ENCODE results near the gene SLX4.
"Not testable (repeated sequence)": the region's sequence is repeated elsewhere in the genome, so short reads cannot be mapped to it uniquely, and the experiment has no call there.

Gene SLX4

GRCh38 chr16:3640632-3641501 lies 29.5 kb upstream of the SLX4 start:
- DNase-seq (ENCODE audit: low spot score): no peak

DNA sequence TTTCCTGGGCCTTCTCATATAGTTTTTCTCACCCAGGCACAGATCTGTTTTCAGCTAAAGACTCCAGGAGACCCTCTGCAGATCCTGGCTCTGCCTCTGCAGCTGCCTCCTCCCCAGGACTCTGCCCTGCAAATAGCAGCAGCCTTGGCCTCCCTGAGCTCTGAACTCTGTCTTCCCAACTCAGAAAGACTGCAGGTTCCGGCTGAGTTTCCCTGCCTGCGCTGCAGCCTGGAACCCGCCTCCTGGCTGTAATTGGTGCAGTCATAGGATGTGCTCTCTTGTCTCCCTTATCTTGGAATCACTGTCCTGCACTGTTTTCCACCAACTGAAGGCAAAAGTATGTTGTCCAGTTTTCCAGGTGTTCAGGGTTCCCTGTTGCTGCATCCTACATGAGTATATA lies 28.8 kb upstream of the SLX4 start:
- no peak for DNase-seq (ENCODE audit: low spot score)

- no peak for DNase-seq (ENCODE audit: low spot score)
Measured at GRCh38 chr16:3638916-3639644, 27.7 kb upstream of the SLX4 start.

- DNase-seq (ENCODE audit: low spot score): no peak
Measured at GRCh38 chr16:3637371-3637923, 26.0 kb upstream of the SLX4 start.

- no peak for DNase-seq (ENCODE audit: low spot score)
Measured at GRCh38 chr16:3625911-3626732, 14.7 kb upstream of the SLX4 start.

DNA sequence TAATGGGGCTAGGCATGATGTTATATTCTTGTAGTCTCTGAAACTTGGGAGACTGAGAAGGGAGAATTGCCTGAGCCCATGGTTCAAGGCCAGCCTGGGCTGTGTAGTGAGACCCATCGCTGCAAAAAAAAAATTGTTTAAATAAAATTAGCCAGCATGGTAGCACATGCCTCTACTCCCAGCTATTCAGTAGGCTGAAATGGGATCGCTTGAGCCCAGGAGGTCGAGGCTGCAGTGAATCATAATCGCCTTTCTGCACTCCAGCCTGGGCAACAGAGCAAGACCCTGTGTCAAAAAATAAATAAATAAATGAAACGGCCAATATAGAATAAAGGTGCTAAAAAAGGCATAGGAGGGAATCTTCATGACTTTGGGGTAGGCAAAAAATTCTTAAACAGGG lies 13.9 kb upstream of the SLX4 start:
- no peak for DNase-seq (ENCODE audit: low spot score)

DNA sequence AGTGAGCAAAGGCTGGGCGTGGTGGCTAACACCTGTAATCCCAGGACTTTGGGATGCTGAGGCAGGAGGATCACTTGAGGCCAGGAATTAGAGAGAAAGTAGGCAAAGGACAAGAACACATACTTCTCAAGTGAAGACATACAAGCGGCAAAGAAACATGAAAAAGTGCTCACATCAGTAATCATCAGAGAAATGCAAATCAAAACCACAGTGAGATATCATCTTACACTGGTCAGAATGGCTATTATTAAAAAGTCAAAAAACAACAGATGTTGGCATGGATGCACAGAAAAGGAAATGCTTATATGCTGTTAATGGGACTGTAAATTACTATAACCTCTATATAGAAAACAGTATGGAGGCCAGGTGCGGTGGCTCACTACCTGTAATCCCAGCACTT lies 12.2 kb upstream of the SLX4 start:
- no peak for DNase-seq (ENCODE audit: low spot score)

- DNase-seq (ENCODE audit: low spot score): no peak
Measured at GRCh38 chr16:3618769-3619141, 7.3 kb upstream of the SLX4 start.

GRCh38 chr16:3612510-3613466 lies 1.4 kb upstream of the SLX4 start:
- no peak for DNase-seq (ENCODE audit: low spot score)

DNA sequence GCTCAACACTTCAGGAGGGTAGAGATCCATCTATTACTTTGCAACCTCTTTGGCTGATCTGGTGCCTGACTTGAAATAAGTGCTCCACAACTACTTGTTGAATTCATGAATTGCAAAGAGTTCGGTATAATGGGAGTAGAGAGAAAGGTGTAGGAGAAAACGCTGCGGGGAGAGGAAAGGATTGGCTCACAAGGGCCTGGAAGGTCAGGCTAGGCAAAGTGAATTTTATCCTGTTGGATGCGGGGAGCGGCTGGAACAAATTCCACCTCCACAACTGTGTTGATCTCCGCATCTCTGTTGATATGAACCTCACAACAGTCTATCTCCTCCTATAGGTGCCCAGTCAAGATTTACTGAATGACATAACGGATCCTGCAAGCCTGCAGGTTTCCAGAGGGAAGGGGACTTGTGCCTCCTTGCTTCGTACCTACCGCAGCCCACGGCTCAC lies 684 bp downstream of the SLX4 start:
- DNase-seq (ENCODE audit: low spot score): peak; percentile 32

DNA sequence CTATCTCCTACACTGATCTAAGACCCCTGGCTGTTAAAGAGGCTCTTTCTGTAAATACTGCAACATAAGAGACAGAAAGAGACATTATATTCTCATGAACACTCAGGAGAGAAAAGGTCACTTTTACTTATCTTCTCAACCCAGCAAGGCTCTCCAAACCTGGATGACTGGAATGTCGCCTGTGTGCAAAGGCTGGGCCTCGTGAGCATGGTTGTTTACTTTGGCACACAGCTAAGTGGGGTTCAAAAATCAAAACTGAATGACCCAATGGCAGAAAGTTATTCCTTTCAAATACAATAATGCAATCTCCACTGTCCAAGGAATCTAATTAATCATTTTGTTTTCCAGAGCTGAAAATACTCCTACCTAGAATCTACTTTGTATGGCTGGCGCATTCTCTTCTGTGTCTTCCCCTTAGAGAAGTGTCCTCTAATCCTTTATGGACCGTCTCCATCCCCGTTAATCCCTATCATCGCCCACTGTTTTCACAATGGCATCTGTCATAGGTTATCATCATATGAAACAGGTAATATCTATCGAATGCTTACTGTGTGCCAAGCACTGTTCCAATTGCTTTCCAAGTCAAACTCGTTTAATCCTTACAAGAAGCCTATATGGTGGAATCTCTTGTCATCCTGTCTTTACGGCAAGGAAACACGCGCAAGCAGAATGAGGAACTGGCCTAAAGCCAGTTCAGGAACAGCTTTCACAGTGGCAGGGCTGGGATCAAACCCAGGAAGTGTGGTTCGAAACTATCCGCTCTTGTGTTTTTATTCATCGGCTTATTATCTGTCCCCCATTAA lies 1.3 kb downstream of the SLX4 start:
- DNase-seq (ENCODE audit: low spot score): no peak

DNA sequence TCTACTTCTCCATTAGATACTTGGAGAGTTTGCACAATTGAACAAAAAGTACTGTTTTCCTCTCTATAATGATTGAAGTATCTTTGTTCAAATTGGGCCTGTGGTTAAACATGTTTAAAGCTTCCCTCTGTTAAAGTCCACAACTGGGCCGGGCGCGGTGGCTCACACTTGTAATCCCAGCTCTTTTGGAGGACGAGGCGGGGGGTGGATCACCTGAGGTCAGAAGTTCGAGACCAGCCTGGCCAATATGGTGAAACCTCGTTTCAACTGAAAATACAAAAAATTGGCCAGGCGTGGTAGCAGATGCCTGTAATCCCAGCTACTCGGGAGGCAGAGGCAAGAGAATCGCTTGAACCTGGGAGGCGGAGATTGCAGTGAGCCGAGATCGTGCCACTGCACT lies 2.4 kb downstream of the SLX4 start:
- not testable (repeated sequence) for DNase-seq (ENCODE audit: low spot score)

DNA sequence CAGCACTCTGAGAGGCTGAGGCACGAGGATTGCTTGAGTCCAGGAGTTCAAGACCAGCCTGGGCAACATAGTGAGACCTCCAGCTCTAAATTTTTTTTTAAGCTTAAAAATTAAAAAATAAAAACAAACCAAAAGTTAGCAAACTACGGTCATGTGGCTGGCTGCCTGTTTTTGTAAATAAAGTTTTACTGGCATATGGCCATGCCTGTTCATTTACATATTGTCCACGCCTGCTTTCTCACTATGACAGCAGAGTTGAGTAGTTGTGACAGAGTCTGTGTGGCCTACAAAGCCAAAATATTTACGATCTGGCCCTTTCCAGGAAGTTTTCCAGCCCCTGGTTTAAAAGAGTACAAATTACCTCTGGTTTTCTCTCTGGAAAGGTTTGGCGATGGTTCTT lies 3.3 kb downstream of the SLX4 start:
- peak; percentile 46 for DNase-seq (ENCODE audit: low spot score)

DNA sequence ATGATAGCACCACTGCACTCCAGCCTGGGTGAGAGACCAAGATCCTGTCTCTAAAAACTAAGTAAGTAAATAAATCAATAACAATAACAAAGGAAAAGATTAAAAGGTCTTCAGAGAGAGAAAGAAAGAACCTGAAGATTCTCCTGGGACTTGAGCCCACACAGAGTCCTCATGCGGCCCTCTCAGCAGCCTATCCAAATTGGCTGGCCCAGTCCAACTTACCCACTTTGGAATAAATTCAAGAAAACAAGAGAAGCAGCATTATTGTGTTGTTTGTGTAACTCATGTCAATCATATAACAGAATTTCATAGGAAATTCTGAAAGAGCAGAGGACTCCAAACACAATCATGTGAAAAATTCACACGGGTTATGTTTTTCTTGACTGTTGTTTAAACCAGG lies 3.8 kb downstream of the SLX4 start:
- no peak for DNase-seq (ENCODE audit: low spot score)

- no peak for DNase-seq (ENCODE audit: low spot score)
Measured at GRCh38 chr16:3607161-3607560, 4.2 kb downstream of the SLX4 start.

DNA sequence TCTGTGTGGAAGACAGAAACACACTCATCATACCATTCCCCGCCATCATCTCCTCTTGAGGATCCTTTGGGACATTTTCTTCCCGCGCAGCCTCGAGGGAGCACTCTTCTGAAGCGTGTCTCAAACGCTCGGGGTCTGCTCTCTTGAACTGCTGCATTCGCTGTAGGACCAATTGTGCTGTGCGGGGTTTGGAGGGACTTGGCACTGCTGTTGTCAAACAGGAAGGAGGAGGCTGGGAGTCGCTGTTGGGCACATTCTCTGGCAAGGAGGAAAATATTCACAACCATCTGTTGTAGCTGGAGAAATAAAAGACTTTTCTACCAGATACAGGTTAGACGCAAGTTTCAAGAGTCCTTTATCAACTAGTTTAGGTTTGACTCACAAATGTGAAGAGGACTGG lies 5.0 kb downstream of the SLX4 start:
- DNase-seq (ENCODE audit: low spot score): no peak

- DNase-seq (ENCODE audit: low spot score): no peak
Measured at GRCh38 chr16:3602320-3602653, 9.1 kb downstream of the SLX4 start.

- no peak for DNase-seq (ENCODE audit: low spot score)
Measured at GRCh38 chr16:3601614-3602319, 9.6 kb downstream of the SLX4 start.

GRCh38 chr16:3599922-3600321 lies 11.5 kb downstream of the SLX4 start:
- DNase-seq (ENCODE audit: low spot score): no peak

- DNase-seq (ENCODE audit: low spot score): no peak
Measured at GRCh38 chr16:3599121-3599520, 12.3 kb downstream of the SLX4 start.

Measured in hematopoietic multipotent progenitor cell treated with erythropoietin and hydrocortisone succinate and interleukin-3 and kit ligand, for 15 days (in vitro differentiated cells).